ENCODE data around the gene MYO1F.

MYO1F gene

DNA sequence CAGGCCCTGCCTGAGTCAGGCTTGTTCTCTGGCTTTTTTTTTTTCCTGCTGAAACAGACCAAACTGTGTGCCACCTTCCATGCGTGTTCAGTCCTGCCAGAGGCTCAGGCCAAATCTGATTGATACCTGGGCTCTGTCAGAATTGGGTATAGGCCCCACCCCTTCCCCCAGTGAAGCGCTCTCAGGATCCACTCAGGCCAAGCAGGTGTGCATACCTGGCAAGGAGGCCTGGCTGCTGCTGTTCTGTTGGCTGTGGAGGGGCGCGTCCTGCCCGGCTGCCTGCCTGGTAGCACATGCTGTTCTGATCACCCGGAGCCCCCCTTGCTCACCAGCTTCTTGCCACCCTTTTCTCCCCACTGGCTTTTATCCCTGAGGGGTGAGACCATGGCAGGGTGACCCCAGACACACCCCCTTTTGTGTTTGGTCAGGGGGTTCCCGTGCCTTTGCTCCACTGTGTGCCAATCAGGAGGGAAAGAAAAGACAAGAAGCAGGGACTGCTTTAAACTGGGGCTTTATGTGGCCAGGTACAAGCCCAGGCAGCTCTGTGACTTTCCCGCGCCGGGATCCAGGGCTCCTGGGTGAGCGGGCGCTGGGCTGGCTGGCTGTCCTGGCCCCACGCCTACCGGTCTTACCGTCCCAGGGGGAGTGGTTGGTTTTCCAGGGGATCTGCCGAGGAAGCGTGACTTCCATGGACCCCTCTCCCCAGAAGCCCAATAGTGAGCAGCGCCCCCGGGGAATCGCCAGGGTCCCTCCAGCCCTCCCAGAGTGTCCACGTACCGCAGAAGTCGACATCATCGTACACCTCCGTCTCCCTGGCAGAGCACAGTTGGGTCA, 87.5 kb downstream of the MYO1F start:
- DNase-seq: no peak

DNA sequence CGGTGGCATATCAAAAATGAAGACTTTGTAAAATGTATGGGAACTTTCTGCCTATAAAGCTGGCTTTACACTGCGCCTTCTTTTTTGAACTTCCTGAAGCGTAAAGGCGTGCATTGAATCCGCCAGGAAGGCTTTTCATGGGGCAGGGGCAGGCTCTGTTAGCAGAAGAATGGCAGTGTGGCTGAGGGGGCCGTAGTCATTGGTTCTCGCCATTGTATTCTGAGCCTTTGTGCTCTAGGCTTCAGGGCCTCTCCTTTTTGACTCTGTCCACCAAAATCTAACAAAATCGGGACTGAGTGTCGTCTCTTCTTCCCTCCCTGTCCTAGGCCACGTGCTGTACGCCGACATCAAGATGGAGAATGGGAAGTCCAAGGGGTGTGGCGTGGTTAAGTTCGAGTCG, 88.9 kb downstream of the MYO1F start:
- no peak for DNase-seq

DNA sequence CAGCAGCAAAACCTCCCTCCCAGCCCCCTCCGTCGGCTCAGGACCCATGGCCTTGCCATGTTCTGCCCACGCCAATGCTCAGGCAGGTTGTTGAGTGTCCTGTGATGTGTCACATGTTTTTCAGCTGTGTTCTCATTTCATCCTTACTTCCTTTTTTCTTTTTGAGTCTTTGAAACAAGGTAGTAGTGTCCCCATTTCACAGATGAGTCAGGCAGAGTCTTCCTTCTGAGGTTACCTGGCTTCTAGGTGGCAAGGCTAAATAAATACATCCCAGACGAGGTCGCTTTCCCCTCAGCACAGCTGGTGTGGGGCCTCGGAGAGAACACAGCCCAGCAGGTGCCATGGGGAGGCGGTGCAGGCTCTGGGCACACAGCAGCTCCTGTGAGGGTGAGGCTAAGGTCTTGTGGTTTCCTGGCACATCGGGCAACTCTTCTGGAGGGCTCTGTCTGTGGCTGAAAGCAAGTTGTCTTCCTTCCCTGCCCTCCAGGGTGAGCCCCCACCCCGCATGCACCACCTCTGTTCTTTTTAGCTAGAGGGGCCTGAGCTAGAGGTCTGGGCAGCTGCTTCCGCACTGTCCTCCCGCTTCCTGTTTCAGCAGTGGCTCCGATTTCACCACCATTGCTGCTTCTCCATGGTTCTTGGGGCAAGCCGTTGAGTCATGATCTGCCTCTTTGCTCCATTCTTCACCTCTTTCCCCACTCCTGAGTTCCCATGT, 89.9 kb downstream of the MYO1F start:
- no peak for DNase-seq

DNA sequence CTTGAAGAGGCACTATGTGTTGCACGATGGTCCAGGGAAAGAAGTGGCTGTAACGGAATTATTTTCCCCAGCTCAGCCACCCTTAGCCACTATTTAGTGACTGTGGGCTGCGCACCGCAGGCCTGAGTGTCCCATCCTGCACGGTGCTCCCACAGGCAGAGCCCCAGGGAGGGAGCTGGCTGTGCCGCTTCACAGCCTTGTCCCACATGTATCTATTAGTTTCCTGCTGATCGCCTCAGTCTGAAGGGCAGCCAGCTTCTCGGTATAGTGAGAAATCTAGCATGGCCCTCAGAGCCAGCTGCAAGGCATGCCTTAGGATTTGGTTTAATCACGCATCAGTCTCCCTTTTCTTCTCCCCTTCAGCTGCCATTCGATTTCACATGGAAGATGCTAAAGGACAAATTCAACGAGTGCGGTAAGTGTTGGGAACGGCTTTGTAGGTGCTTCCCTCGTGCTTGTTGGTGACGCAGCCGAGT, 90.5 kb downstream of the MYO1F start:
- no peak for DNase-seq

DNA sequence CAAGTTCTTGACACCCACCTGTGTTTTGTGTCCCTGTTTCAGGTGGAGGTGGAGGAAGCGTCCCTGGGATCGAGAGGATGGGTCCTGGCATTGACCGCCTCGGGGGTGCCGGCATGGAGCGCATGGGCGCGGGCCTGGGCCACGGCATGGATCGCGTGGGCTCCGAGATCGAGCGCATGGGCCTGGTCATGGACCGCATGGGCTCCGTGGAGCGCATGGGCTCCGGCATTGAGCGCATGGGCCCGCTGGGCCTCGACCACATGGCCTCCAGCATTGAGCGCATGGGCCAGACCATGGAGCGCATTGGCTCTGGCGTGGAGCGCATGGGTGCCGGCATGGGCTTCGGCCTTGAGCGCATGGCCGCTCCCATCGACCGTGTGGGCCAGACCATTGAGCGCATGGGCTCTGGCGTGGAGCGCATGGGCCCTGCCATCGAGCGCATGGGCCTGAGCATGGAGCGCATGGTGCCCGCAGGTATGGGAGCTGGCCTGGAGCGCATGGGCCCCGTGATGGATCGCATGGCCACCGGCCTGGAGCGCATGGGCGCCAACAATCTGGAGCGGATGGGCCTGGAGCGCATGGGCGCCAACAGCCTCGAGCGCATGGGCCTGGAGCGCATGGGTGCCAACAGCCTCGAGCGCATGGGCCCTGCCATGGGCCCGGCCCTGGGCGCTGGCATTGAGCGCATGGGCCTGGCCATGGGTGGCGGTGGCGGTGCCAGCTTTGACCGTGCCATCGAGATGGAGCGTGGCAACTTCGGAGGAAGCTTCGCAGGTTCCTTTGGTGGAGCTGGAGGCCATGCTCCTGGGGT, 91.5 kb downstream of the MYO1F start:
- no peak for DNase-seq

DNA sequence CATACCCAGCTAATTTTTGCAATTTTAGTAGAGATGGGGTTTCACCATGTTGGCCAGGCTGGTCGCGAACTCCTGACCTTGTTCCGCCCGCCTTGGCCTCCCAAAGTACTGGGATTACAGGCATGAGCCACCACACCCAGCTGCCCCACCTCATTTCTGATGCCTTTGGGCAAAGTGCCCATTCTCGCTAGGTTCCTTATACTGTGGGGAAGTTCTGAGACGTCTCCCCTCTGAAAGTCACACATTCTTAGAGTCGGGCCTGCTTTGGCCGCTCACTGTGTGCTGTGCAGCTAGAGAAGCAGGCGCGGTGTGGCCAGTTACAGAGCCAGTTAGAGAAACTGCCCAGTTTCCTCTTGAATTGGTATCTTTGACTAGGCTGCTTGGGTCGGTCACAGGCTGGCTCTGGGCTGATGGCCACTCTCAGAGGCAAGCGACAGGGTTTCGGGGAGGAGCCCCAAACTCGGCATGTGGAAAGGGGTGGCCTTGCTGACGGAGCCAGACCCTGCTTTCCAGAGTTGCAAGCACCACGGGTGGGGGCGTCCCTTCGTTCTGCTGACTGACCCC, 92.8 kb downstream of the MYO1F start:
- DNase-seq: no peak

DNA sequence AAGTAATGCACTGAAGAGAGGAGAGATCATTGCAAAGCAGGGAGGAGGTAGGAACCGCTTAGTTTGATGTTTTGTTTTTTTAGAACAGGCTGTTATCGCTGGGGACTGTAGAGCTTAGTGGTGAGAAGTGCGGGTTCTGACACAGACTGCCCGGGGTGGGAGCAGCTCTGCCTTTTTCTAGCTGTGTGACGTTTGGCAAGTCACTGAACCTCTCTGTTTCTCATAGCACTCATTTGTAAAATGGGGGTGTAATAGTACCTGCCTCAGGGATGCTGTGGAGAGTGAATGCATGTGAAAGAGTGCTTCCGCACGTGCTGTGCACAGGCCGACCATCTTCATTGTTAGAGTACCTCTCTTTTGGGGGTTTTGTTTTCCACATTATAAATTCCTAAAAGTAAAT, 94.1 kb downstream of the MYO1F start:
- DNase-seq: no peak

DNA sequence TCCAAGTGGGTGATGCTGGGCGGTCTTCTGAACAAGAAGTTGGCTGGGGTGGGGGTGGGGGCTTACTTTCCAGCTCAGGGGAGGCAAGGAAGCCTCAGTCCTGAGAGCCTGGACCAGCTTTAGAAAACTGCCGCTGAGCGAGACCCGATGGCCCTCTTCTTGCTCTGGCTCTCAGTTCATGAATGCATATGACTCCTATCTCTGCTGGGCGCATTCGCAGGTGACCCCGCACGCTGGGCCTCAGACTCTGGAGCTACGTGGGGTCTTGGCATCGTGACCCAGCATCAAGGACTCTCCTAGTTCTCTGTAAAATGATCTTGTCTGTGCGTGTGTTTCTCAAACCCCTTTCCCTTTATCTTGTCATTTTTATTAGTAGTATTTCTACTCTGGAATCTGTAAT, 94.5 kb downstream of the MYO1F start:
- DNase-seq: no peak

DNA sequence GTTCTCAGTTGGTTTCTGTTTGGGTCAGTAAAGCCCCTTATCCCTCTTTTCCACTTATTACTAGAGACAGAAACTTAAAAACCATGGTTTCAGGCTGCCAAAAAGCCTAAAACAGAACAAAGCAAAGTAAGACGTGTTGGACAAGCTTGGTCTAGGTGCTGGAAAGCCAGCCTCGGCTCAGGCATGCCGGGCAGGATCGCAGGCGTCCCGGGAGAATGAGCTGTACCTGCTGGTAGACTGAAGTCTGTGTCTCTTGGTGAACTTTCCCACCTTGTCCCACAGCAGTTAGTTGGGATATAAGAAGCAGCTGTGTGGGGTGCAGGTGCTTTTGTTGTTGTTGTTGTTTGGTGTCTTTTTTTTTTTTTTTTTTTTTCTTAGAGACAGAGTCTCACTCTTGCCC, 95.6 kb downstream of the MYO1F start:
- DNase-seq: no peak

DNA sequence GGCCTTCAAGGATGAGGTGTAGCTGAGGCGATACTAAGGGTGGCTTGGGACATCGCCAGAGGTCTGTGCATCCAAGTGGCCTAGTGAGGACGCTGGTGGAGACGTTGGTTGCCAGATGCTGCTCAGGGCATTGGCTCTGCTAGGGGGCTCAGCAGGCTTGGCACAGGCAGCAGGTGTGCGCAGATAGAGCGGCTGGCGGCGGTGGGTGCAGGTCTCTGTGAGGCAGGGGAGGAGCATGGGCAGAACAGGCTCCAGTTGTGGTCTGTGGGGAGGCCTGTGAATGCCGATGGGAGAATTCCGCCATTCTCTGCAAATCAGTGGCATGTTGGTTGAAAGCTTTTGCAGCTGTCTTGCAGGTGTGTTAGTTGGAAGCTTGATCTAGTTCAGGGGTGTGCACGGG, 96.0 kb downstream of the MYO1F start:
- DNase-seq: no peak

DNA sequence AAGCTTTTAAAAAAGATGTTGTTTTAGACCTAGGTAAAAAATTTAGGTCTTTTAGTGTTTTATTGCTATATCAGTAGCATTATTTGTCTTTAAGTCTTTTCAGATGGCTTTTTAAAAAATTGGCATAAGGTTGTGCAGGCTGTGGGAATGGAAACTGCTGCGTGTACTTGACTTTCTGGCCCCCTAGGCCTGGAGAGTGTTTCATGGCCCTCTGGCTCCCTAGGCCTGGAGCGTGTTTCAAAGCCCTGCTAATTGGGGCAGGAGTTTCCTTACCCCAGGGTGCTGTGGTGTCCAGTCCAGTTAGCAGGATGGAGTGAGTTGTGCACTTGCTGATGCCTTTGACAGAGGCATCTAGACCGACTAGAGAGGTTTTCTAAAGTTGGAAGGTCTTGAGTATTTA, 98.6 kb downstream of the MYO1F start:
- no peak for DNase-seq

DNA sequence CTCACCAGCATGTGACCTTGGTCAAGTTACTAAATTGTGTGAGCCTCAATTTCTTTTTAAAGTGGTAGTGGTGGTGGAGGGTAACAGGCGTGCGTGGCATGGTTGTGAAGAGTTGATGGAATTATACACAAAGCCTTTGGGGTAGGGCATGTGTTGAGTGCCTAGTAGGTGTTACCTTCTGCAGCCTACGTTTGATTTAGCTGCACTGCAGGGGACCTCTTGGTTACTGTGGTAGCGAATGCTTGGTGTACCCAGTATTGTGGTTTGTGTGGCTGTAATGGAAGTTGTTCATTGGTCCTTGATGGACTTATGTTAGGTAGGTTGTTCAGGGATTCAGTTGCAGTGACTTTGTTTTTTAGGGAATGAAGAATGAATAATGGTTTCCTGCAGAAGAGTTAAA, 99.4 kb downstream of the MYO1F start:
- DNase-seq: no peak

DNA sequence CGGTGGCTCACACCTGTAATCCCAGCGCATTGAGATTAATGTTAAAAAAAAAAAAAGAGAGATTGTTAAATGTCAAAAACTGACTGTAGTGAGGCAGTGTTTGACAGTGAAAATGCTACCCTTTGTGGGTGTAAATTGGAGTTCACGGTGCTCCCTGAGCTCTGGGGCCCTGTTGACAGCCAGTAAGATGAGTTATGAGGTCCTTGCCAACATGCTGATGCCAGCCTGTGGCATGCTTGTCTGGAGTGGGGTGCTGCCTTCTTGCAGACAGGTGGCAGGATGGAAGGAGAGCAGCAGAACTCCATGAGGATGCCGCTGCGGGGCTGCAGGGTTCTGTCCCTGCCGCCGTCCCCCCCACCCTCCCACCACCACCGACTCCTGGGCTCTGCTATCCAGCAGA, 100.7 kb downstream of the MYO1F start:
- no peak for DNase-seq

DNA sequence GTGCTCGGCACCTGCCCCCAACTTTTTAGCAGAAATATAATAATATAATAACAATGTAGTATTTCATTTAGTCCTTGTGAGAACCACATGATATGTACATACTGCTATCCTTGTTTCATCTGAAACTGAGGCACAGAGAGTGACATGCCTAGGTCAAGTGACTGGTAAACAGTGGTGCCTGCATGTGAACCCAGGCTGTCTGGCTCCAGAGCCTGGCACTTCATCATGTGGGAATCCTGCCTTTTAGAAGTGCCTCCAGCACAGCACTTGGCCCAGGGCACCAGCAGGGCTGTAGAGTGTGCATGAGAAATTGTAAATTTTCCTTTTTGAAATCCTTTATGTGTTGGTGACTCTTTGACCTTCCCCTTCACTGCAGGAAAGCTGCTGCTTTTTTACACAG, 102.2 kb downstream of the MYO1F start:
- DNase-seq: no peak

DNA sequence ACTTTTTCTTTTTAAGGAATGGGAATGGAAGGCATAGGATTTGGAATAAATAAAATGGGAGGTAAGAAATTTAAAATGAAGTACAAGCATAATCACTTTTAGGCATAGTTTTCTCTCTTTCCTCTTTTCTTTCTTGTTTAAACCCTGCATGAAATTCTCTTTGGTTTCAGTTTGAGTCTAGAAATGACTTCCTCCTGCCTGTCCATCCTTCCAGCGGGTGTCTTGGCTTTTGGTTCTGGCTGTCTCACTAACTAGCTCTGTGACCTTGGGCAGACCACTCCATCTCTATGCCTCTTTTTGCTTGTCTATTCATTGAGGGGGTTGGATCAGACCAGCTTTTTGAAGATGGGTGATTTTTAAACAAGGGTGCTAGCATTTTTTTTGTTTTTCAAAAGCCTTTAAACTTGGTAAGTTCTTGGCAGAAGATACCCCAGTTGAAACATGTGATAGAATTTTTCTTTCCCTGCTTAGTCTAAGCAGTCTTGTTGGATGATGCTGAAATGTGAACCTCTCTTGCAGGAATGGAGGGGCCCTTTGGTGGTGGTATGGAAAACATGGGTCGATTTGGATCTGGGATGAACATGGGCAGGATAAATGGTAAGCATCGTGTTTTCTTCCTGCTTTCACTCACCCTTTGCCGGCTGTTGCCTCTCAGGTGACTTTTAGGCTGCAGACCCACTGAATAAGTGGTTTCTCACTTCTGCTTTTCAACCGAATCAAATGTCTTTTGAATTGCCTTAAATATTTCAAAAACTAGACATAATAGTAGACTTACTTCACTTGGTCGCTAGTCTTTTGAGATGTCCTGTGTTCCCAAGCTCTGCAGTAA, 103.4 kb downstream of the MYO1F start:
- no peak for DNase-seq
